Ascending aorta (tissue), 2 donors: ENCODE data around the gene ANKRD9. TPM values are rescaled to one million over a fixed set of nuclear protein-coding genes. Genes with fewer than 3 reads are reported as not detected.

Experiments
- DNase-seq, 2 donors: peaks; one replicate each; pipeline ENCODE4 v3.0.0-alpha.2; 2019; ENCODE audit warnings: low spot score in 2 of 2
- H3K27ac ChIP-seq, 2 donors: fragments of 200-600 bp; sonication (generic); one replicate each; pipeline ENCODE4 v1.5.1; 2016 to 2017; ENCODE audit warnings: mild to moderate bottlenecking in 1 of 2
- H3K27me3 ChIP-seq: fragments of 200-600 bp; sonication (generic); one replicate; pipeline ENCODE4 v1.5.1; 2017
- H3K36me3 ChIP-seq, 2 donors: fragments of 200-600 bp; sonication (generic); one replicate each; pipeline ENCODE4 v1.5.1; 2016
- H3K4me1 ChIP-seq, 2 donors: fragments of 200-600 bp; sonication (generic); one replicate each; pipeline ENCODE4 v1.5.1; 2016 to 2017; ENCODE audit warnings: mild to moderate bottlenecking in 1 of 2
- H3K4me3 ChIP-seq, 2 donors: fragments of 200-600 bp; sonication (generic); one replicate each; pipeline ENCODE4 v1.5.1; 2016 to 2017; ENCODE audit warnings: mild to moderate bottlenecking in 1 of 2
- H3K9me3 ChIP-seq, 2 donors: fragments of 200-600 bp; sonication (generic); one replicate each; pipeline ENCODE4 v1.5.1; 2016
- intact Hi-C: fragments of 100-400 bp; cut with DNase I; formaldehyde crosslinking; loops from one replicate; pipeline ENCODE4 v1.15.1; 2023
- total RNA-seq: library from RNA; depleted of rRNA; stranded (reverse); fragments of >200 nt; gene quantifications from one replicate; pipeline ENCODE4 v1.1.0, GENCODE V29; 2016
- TF ChIP-seq, protein P1 (sequence below), 3 experiments: fragments of 200-600 bp in 2 of 3; fragments of 450-650 bp in 1 of 3; sonication (generic) in 2 of 3; IDR thresholded peaks; one replicate each; pipeline ENCODE4 v1.5.1; 2016 to 2019; ENCODE audit warnings: antibody characterized with exemption in 3 of 3, mild to moderate bottlenecking in 1 of 3, moderate library complexity in 1 of 3

ANKRD9 gene
- total RNA-seq, 1 donor from 2014 or later = 118 TPM

DNA sequence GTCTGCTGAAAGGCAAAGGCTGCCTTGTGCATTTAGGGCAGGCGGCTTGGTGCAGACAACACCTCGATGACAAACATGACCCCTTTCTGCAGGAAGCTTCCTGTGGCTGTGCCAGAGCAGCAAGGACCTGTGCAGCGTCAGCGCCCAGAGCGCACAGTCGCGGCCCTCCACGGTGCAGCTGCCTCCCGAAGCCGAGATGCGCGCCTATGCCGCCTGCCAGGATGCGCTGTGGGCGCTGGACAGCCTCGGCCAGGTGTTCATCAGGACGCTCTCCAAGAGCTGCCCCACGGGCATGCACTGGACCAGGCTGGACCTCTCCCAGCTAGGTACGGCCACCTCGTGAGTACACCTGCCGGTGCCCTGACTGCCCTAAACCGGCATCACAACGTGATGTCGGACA is 57.3 kb downstream of the ANKRD9 start:
- Histone ChIP-seq H3K27me3 (no peaks in the 10 kb centered on the region), H3K27ac (no peak overlapping the region), H3K9me3 (no peaks in the 10 kb centered on the region), H3K4me3 (no peak overlapping the region), H3K36me3 (peaks cover 60 to 62% of the 10 kb centered on the region in 2 donors), H3K4me1 (no peaks in the 10 kb centered on the region)
- no peak for DNase-seq
- TF ChIP-seq, protein P1, sequence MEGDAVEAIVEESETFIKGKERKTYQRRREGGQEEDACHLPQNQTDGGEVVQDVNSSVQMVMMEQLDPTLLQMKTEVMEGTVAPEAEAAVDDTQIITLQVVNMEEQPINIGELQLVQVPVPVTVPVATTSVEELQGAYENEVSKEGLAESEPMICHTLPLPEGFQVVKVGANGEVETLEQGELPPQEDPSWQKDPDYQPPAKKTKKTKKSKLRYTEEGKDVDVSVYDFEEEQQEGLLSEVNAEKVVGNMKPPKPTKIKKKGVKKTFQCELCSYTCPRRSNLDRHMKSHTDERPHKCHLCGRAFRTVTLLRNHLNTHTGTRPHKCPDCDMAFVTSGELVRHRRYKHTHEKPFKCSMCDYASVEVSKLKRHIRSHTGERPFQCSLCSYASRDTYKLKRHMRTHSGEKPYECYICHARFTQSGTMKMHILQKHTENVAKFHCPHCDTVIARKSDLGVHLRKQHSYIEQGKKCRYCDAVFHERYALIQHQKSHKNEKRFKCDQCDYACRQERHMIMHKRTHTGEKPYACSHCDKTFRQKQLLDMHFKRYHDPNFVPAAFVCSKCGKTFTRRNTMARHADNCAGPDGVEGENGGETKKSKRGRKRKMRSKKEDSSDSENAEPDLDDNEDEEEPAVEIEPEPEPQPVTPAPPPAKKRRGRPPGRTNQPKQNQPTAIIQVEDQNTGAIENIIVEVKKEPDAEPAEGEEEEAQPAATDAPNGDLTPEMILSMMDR (IDR thresholded peaks at IDR 0.05) = no peak
- intact Hi-C loops = no loop called here

Other genes starting within 250 kb of the ANKRD9 start
- 17.6 TPM for gene MOK, start 204.6 kb downstream of the ANKRD9 start, total RNA-seq
- gene ZNF839, start 190.0 kb downstream of the ANKRD9 start, total RNA-seq = 11.0 TPM
- gene CINP, start 146.9 kb downstream of the ANKRD9 start, total RNA-seq = 6.8 TPM
- 27.0 TPM for gene TECPR2, start 146.8 kb downstream of the ANKRD9 start, total RNA-seq
- gene RCOR1, start 82.9 kb upstream of the ANKRD9 start, total RNA-seq = 4.7 TPM